ENCODE results near the gene PROM1.

GRCh38 chr4:16106956-16107355 is 23.1 kb upstream of the PROM1 start:
- no peak for TF ChIP-seq NFRKB (IDR thresholded peaks at IDR 0.05)
- no peak for TF ChIP-seq SUZ12 (IDR thresholded peaks at IDR 0.05)
- no peak for TF ChIP-seq PKNOX1 (IDR thresholded peaks at IDR 0.05)
- TF ChIP-seq SP1 (IDR thresholded peaks at IDR 0.05) = no peak
- no peak for TF ChIP-seq TARDBP (IDR thresholded peaks at IDR 0.05)
- TF ChIP-seq BHLHE40 (IDR thresholded peaks at IDR 0.05; ENCODE audit: borderline replicate concordance) = no peak
- no peak for TF ChIP-seq CTBP1 (IDR thresholded peaks at IDR 0.05; ENCODE audit: borderline replicate concordance)
- no peak for TF ChIP-seq FOXM1 (IDR thresholded peaks at IDR 0.05; ENCODE audit: borderline replicate concordance)
